Kidney (tissue), 14 donors: ENCODE data around the gene CLASP1. TPM values are rescaled to one million over a fixed set of nuclear protein-coding genes. Genes with fewer than 3 reads are reported as not detected.

Experiments
- DNase-seq, 5 donors: peaks; one replicate each; pipeline ENCODE4 v3.0.0-alpha.2; 2013 to 2020
- FAIRE-seq: peaks from 2 replicates; lab custom pipeline; 2012; peaks lifted over from hg19 to GRCh38; lab: Jason Lieb, UNC
- H3K27ac ChIP-seq, 2 donors: one replicate each; pipeline ENCODE4 v1.7.0; 2013; ENCODE audit warnings: low read depth in 2 of 2, low read length in 2 of 2, inconsistent platforms in 1 of 2
- H3K27me3 ChIP-seq: one replicate; pipeline ENCODE4 v1.7.1; 2013; ENCODE audit warnings: low read length, inconsistent platforms; ENCODE audit not compliant: control insufficient read depth, insufficient read depth
- H3K36me3 ChIP-seq, 3 donors: one replicate each; pipeline versions ENCODE4 v1.7.0 to v1.7.1; 2013; ENCODE audit warnings: low read length in 3 of 3, control low read depth in 1 of 3, inconsistent platforms in 1 of 3; ENCODE audit not compliant: insufficient read depth in 3 of 3, control insufficient read depth in 2 of 3
- H3K4me1 ChIP-seq, 3 donors: one replicate each; pipeline versions ENCODE4 v1.7.0 to v1.7.1; 2013; ENCODE audit warnings: low read length in 3 of 3, inconsistent platforms in 1 of 3, low read depth in 1 of 3; ENCODE audit not compliant: control insufficient read depth in 2 of 3, insufficient read depth in 2 of 3
- H3K4me3 ChIP-seq, 3 donors: one replicate each; pipeline versions ENCODE4 v1.7.0 to v1.8.1; 2013; ENCODE audit warnings: low read length in 3 of 3, control low read depth in 1 of 3, inconsistent platforms in 1 of 3
- H3K9ac ChIP-seq, 3 donors: one replicate each; pipeline versions ENCODE4 v1.7.0 to v1.7.1; 2013; ENCODE audit warnings: low read length in 3 of 3, control low read depth in 1 of 3, inconsistent platforms in 1 of 3
- H3K9me3 ChIP-seq, 3 donors: one replicate each; pipeline versions ENCODE4 v1.7.0 to v1.7.1; 2013; ENCODE audit warnings: low read length in 3 of 3, control low read depth in 1 of 3, inconsistent platforms in 1 of 3; ENCODE audit not compliant: control insufficient read depth in 2 of 3, insufficient read depth in 1 of 3
- intact Hi-C: fragments of 100-400 bp; cut with DNase I; formaldehyde crosslinking; loops from one replicate; pipeline ENCODE4 v1.11.1; 2022
- polyA plus RNA-seq: library from polyadenylated mRNA; stranded (reverse); fragments of 350-450 nt; fragmentation: Illumina TruSeq; extraction: RNeasy Lipid Tissue Mini Kit (QIAGEN cat#74804); gene quantifications from one replicate; pipeline ENCODE4 v1.2.3, GENCODE V29; 2014; ENCODE audit warnings: low read depth, low replicate concordance; ENCODE audit not compliant: insufficient read depth
- total RNA-seq: library from RNA; stranded (reverse); fragmentation: NEBNext Ultra II Directional; extraction: Animal tissue kit (Norgen Biotek cat#: 25700); gene quantifications from one replicate; pipeline ENCODE4 v1.2.1, GENCODE V29; 2021
- TF ChIP-seq, protein P1 (sequence below): IDR thresholded peaks from 3 replicates; pipeline ENCODE4 v1.5.1; 2012; ENCODE audit warnings: mild to moderate bottlenecking, moderate library complexity, borderline replicate concordance; ENCODE audit not compliant: insufficient read depth; ENCODE audit errors: extremely low read depth
- donor health status: control.
- donor health status: control.
- donor health status: control.
- donor health status: control.
- donor health status: control.
- donor health status: DM: yes; HTN: yes; CAD: no.
- donor health status: Normal renal cell carcinoma (clear cell type).

The CLASP1 gene
- total and polyA plus RNA-seq, 2 donors from 2014 or later = 6.8 to 71.5 TPM

GRCh38 chr2:121470917-121471316, 178.3 kb downstream of the CLASP1 start:
- Histone ChIP-seq H3K9ac (no peak overlapping the region), H3K4me3 (no peak overlapping the region), H3K27ac (no peak overlapping the region), H3K36me3 (peaks cover 10 to 31% (median 20%) of the 10 kb centered on the region in 3 donors), H3K9me3 (no peaks in the 10 kb centered on the region), H3K4me1 (peaks cover 0 to 8% (median 0%) of the 10 kb centered on the region in 3 donors), H3K27me3 (no peaks in the 10 kb centered on the region)
- no peak for DNase-seq
- TF ChIP-seq, protein P1, sequence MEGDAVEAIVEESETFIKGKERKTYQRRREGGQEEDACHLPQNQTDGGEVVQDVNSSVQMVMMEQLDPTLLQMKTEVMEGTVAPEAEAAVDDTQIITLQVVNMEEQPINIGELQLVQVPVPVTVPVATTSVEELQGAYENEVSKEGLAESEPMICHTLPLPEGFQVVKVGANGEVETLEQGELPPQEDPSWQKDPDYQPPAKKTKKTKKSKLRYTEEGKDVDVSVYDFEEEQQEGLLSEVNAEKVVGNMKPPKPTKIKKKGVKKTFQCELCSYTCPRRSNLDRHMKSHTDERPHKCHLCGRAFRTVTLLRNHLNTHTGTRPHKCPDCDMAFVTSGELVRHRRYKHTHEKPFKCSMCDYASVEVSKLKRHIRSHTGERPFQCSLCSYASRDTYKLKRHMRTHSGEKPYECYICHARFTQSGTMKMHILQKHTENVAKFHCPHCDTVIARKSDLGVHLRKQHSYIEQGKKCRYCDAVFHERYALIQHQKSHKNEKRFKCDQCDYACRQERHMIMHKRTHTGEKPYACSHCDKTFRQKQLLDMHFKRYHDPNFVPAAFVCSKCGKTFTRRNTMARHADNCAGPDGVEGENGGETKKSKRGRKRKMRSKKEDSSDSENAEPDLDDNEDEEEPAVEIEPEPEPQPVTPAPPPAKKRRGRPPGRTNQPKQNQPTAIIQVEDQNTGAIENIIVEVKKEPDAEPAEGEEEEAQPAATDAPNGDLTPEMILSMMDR = no peak
- FAIRE-seq = no peak
- intact Hi-C loops = no loop called here

- no peak overlapping the region for H3K4me3 ChIP-seq
- TF ChIP-seq, protein P1 = no peak
- H3K4me1 ChIP-seq = peaks cover 0 to 8% (median 0%) of the 10 kb centered on the region in 3 donors
- DNase-seq (no peak), FAIRE-seq (no peak)
- no peak overlapping the region for H3K27ac ChIP-seq
- no peaks in the 10 kb centered on the region for H3K27me3 ChIP-seq
- H3K9ac ChIP-seq = no peak overlapping the region
- H3K36me3 ChIP-seq = peaks cover 10 to 31% (median 20%) of the 10 kb centered on the region in 3 donors
- intact Hi-C loops = no loop called here
- H3K9me3 ChIP-seq = no peaks in the 10 kb centered on the region
These were observed 179.9 kb downstream of the CLASP1 start for GRCh38 chr2:121469356-121469755.

GRCh38 chr2:121468936-121469335, 180.3 kb downstream of the CLASP1 start:
- H3K36me3 ChIP-seq = peaks cover 10 to 31% (median 20%) of the 10 kb centered on the region in 3 donors
- DNase-seq (no peak), FAIRE-seq (no peak)
- no peak overlapping the region for H3K27ac ChIP-seq
- no peak overlapping the region for H3K9ac ChIP-seq
- intact Hi-C loops = no loop called here
- no peaks in the 10 kb centered on the region for H3K27me3 ChIP-seq
- peaks cover 0 to 8% (median 0%) of the 10 kb centered on the region in 3 donors for H3K4me1 ChIP-seq
- no peaks in the 10 kb centered on the region for H3K9me3 ChIP-seq
- H3K4me3 ChIP-seq = no peak overlapping the region
- TF ChIP-seq, protein P1 = no peak

GRCh38 chr2:121459291-121459690, 190.0 kb downstream of the CLASP1 start:
- FAIRE-seq (no peak), DNase-seq (no peak)
- Histone ChIP-seq H3K4me3 (no peak overlapping the region), H3K27me3 (no peaks in the 10 kb centered on the region), H3K9me3 (no peaks in the 10 kb centered on the region), H3K36me3 (peaks cover 2 to 54% (median 15%) of the 10 kb centered on the region in 3 donors), H3K4me1 (no peaks in the 10 kb centered on the region), H3K9ac (no peak overlapping the region), H3K27ac (no peak overlapping the region)
- TF ChIP-seq, protein P1 = no peak
- intact Hi-C loops = no loop called here
